GM23248 (cell line): ENCODE measurements around the gene SARDH. TPM values are rescaled to one million over a fixed set of nuclear protein-coding genes. Genes with fewer than 3 reads are reported as not detected.

Experiments
- DNase-seq: peaks from one replicate; pipeline ENCODE4 v3.0.0-alpha.2; 2015
- H2AFZ ChIP-seq: fragments of 200-600 bp; sonication (generic); 2 replicates; pipeline ENCODE4 v1.6.1; 2016; ENCODE audit warnings: antibody characterized with exemption
- H3F3A ChIP-seq: fragments of 200-600 bp; sonication (generic); 2 replicates; pipeline ENCODE4 v1.6.1; 2016; ENCODE audit warnings: mild to moderate bottlenecking, antibody characterized with exemption, mixed run types; ENCODE audit not compliant: insufficient read depth
- H3K27ac ChIP-seq: fragments of 200-600 bp; sonication (generic); 2 replicates; pipeline ENCODE4 v1.5.1; 2016; ENCODE audit warnings: mild to moderate bottlenecking
- H3K27me3 ChIP-seq: fragments of 200-600 bp; sonication (generic); replicated peaks from 2 replicates; pipeline ENCODE4 v1.6.1; 2016; ENCODE audit warnings: mild to moderate bottlenecking; ENCODE audit not compliant: insufficient read depth
- H3K36me3 ChIP-seq: fragments of 200-600 bp; sonication (generic); 2 replicates; pipeline ENCODE4 v1.6.1; 2016; ENCODE audit warnings: low read depth, mild to moderate bottlenecking
- H3K4me1 ChIP-seq: fragments of 200-600 bp; sonication (generic); 2 replicates; pipeline ENCODE4 v1.6.1; 2016; ENCODE audit warnings: mild to moderate bottlenecking; ENCODE audit not compliant: insufficient read depth
- H3K4me2 ChIP-seq: fragments of 200-600 bp; sonication (generic); one replicate; pipeline ENCODE4 v1.6.1; 2016; ENCODE audit warnings: mild to moderate bottlenecking; ENCODE audit not compliant: unreplicated experiment
- H3K4me3 ChIP-seq: fragments of 200-600 bp; sonication (generic); 2 replicates; pipeline ENCODE4 v1.5.1; 2016; ENCODE audit warnings: mild to moderate bottlenecking
- H3K79me2 ChIP-seq: fragments of 200-600 bp; sonication (generic); 2 replicates; pipeline ENCODE4 v1.6.1; 2016; ENCODE audit warnings: mild to moderate bottlenecking; ENCODE audit not compliant: insufficient read depth
- H3K9ac ChIP-seq: fragments of 200-600 bp; sonication (generic); 2 replicates; pipeline ENCODE4 v1.6.1; 2016; ENCODE audit warnings: mild to moderate bottlenecking
- H3K9me2 ChIP-seq: fragments of 200-600 bp; sonication (generic); 2 replicates; pipeline ENCODE4 v1.6.1; 2016; ENCODE audit warnings: mixed run types, mild to moderate bottlenecking, moderate library complexity; ENCODE audit not compliant: insufficient read depth
- H3K9me3 ChIP-seq: fragments of 200-600 bp; sonication (generic); one replicate; pipeline ENCODE4 v1.6.1; 2017; ENCODE audit warnings: low read depth
- H4K20me1 ChIP-seq: fragments of 200-600 bp; sonication (generic); 2 replicates; pipeline ENCODE4 v1.6.0; 2016; ENCODE audit not compliant: insufficient read depth
- EZH2 ChIP-seq: fragments of 200-600 bp; sonication (generic); IDR thresholded peaks from 2 replicates; pipeline ENCODE4 v1.6.1; 2018; ENCODE audit warnings: antibody characterized with exemption, mild to moderate bottlenecking; ENCODE audit not compliant: insufficient read depth, poor library complexity, severe bottlenecking
- EZH2phosphoT487 ChIP-seq: fragments of 200-600 bp; sonication (generic); IDR thresholded peaks from 2 replicates; pipeline ENCODE4 v1.6.1; 2018; ENCODE audit warnings: antibody characterized with exemption, moderate library complexity, mild to moderate bottlenecking, low read depth; ENCODE audit not compliant: insufficient read depth
- WGBS, 2 experiments: methylation state at CpG; one replicate each; pipeline ENCODE4 v1.1.6; 2015 to 2017; ENCODE audit warnings: low lambda C conversion rate in 2 of 2, low coverage in 1 of 2; ENCODE audit errors: missing lambda C conversion rate in 2 of 2; 5-methylcytosine and 5-hydroxymethylcytosine counted together
- in situ Hi-C: fragments of 300-500 bp; cut with MboI; formaldehyde crosslinking; loops from 2 replicates; pipeline ENCODE4 v1.15.0; 2020
- polyA plus RNA-seq: library from polyadenylated mRNA; unstranded; fragments of >200 nt; fragmentation: Nextera tagmentation; extraction: Ambion mirVana; gene quantifications from 2 replicates; pipeline ENCODE4 v1.2.1, GENCODE V29; 2016
- total RNA-seq: library from RNA; depleted of rRNA; stranded (reverse); fragments of >200 nt; shearing (Covaris generic); gene quantifications from 2 replicates; pipeline ENCODE4 v1.2.3, GENCODE V29; 2014

SARDH gene
- total and polyA plus RNA-seq, 2 experiments from 2014 or later: 0.16 to 2.4 TPM

DNA sequence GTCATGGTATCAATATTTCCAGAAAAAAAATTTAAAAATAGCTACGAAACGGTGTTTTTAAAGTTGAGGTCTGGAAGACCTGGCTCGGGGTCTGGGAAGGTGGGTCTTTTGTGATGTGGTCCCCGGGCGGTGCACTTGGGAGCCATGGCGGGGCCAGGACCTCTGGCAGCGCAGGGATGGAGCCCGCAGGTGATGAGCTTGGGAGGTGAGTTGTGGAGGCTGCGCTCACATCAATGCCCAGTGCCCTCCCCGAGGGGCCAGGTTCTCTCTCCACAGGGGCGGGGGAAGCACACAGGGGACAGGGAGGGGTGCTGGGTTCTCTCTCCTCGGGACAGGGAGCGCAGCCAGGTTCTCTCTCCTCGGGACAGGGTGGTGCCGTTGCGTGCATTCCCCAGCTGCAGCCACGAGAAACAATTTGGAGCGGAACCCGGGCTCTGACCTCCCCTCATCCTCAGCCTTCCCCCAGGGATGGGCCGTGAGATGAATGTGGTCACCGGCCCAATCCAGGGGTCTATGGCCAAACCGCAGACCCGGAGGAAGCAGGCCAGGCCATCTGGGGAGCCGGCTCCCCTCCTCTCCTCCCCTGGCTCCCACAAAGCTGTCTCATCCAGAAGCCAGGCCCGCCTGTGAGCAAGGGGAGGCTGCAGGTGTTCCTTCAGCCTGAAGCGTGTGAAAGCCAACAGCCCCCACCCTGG is 76.2 kb downstream of the SARDH start:
- Histone ChIP-seq H3K9me2 (no peaks in the 10 kb centered on the region), H3K27me3 (peaks cover 21% of the 10 kb centered on the region; the same call in 1 of the 2 replicates), H3K79me2 (no peaks in the 10 kb centered on the region), H2AFZ (no peak overlapping the region), H3K4me3 (no peak overlapping the region), H3K36me3 (no peaks in the 10 kb centered on the region), H3F3A (no peaks in the 10 kb centered on the region), H3K27ac (no peak overlapping the region), H3K4me2 (no peak overlapping the region), H3K4me1 (peaks cover 6% of the 10 kb centered on the region; the same call in 1 of the 2 replicates), H3K9me3 (no peaks in the 10 kb centered on the region), H4K20me1 (no peaks in the 10 kb centered on the region), H3K9ac (no peak overlapping the region)
- TF ChIP-seq EZH2: no peak
- TF ChIP-seq EZH2phosphoT487: no peak
- WGBS, 2 experiments: 67 to 77% methylated on average over 17 to 25 of the region's 26 CpGs
- in situ Hi-C loops: no loop called here
- DNase-seq: no peak

DNA sequence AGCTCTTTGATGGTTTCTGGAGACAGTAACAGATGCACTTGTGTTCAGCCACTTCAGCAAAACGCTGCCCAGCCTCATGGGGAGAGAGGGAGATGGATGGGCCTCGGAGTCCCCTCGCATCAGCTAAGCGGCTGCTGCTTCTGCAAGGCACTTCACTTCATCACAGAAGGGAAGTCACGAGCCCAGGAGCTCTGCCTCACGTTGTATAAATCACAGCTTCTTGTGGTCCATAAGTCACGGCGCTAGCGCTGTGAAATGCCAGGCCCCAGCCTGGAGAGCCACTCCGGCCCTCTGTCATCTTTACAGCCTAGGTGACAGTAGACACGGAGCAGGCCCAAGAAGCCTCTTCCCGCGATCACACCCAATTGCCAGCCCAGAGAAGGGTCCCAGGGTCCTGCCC is 78.6 kb downstream of the SARDH start:
- no peaks in the 10 kb centered on the region for H3K9me3 ChIP-seq
- H3K27ac ChIP-seq: no peak overlapping the region
- in situ Hi-C loops: no loop called here
- H2AFZ ChIP-seq: no peak overlapping the region
- peaks cover 38% of the 10 kb centered on the region for H3K27me3 ChIP-seq
- H3K79me2 ChIP-seq: no peaks in the 10 kb centered on the region
- peaks cover 6% of the 10 kb centered on the region; the same call in 1 of the 2 replicates for H3K4me1 ChIP-seq
- no peaks in the 10 kb centered on the region for H3K9me2 ChIP-seq
- TF ChIP-seq EZH2 (no peak), EZH2phosphoT487 (no peak)
- no peak overlapping the region for H3K4me2 ChIP-seq
- 75 to 79% methylated on average over 13 of the region's 13 CpGs for WGBS, 2 experiments
- H3K9ac ChIP-seq: no peak overlapping the region
- DNase-seq: no peak
- no peak overlapping the region for H3K4me3 ChIP-seq
- H3F3A ChIP-seq: no peaks in the 10 kb centered on the region
- H3K36me3 ChIP-seq: no peaks in the 10 kb centered on the region
- H4K20me1 ChIP-seq: no peaks in the 10 kb centered on the region

DNA sequence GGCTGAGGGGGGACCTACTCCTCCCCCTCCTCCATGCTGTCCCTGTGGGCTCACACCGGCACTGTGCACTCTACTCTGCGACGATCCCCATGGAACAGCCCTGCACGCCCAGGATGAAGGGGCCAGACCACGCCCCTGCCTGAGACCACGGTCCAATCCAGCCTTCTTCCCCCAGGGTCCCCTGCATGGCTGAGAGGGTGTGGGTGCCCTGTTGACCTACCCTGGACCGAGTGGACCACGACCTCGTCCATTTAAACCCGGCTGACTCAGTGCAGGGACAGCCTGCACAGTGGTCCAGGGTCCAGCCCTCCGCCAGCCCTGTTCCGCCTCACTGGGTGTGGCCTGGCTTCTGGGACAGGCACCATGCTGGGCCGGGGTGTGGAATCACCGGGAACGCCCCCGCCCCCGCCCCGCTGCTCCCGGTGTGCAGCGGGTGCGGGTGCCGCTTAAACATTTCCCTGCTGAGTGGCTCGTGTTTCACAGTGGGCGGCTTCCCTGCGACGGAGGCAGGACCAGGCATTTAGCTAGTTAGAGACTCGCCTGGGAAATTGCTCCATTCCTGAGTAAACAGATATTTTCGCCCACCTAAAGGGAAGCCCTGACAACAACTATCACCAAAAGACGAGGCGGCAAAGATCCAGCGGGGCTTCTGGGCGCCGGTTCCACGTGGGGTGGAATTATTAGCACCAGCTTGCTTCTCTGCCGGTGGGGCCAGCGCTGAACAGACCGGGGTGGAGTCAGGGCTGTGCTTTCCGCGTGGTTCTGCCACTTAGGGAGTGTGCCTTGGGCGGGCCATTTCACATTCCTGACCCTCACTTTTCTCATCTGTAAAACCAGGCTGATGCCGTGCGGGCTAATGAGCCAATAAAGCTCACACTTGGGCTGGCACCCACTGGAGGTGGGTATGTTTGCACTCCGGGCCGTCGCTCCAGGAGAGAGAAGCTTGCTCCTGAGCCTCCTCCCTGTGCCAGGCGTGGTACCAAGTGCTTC is 79.4 kb downstream of the SARDH start:
- Histone ChIP-seq H3K4me2 (peak overlapping the region; percentile 44), H3K9ac (no peak overlapping the region), H3K27ac (no peak overlapping the region), H3K9me3 (no peaks in the 10 kb centered on the region), H4K20me1 (no peaks in the 10 kb centered on the region), H3K36me3 (no peaks in the 10 kb centered on the region), H3K9me2 (no peaks in the 10 kb centered on the region), H3K79me2 (no peaks in the 10 kb centered on the region), H3F3A (no peaks in the 10 kb centered on the region), H3K4me1 (peaks cover 6% of the 10 kb centered on the region; the same call in 1 of the 2 replicates), H3K27me3 (peaks cover 38% of the 10 kb centered on the region), H2AFZ (peak overlapping the region; percentile 68), H3K4me3 (peak overlapping the region; percentile 32)
- WGBS, 2 experiments: 5 to 6% methylated on average over 46 of the region's 46 CpGs
- no peak for TF ChIP-seq EZH2phosphoT487
- no peak for TF ChIP-seq EZH2
- DNase-seq: peak; percentile 58
- in situ Hi-C loops: no loop called here

DNA sequence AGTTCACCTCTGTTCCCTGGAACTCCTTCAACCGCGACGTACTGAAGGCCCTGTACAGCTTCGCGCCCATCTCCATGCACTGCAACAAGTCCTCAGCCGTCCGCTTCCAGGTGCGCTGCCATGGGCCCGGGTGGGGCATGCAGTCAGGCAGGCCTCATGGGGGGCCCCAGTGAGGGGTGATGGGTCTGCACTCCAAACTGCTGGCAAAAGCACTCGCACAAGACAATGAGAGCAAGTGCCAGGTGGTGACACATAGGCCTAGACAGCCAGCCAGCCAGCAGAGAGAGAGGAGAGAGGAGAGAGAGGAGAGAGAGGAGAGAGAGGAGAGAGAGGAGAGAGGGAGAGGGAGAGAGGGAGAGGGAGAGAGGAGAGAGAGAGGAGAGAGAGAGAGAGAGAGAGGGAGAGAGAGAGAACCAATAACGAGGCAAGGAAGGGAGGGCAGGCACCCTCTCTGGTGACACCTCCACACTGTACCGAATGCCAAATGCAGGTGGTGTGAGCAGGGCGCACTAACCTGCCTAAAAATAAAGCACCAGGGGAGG is 81.0 kb downstream of the SARDH start:
- H3K4me3 ChIP-seq: no peak overlapping the region
- H3K9ac ChIP-seq: no peak overlapping the region
- H2AFZ ChIP-seq: no peak overlapping the region
- H3K4me2 ChIP-seq: no peak overlapping the region
- in situ Hi-C loops: no loop called here
- no peaks in the 10 kb centered on the region for H3K36me3 ChIP-seq
- H3K27ac ChIP-seq: no peak overlapping the region
- H3K79me2 ChIP-seq: no peaks in the 10 kb centered on the region
- 71% methylated on average over 12 to 13 of the region's 13 CpGs for WGBS, 2 experiments
- no peaks in the 10 kb centered on the region for H3K9me2 ChIP-seq
- no peaks in the 10 kb centered on the region for H3F3A ChIP-seq
- TF ChIP-seq EZH2 (no peak), EZH2phosphoT487 (no peak)
- H4K20me1 ChIP-seq: no peaks in the 10 kb centered on the region
- H3K4me1 ChIP-seq: peaks cover 6% of the 10 kb centered on the region; the same call in 1 of the 2 replicates
- H3K27me3 ChIP-seq: peaks cover 32% of the 10 kb centered on the region
- DNase-seq: peak; percentile 30
- no peaks in the 10 kb centered on the region for H3K9me3 ChIP-seq
